Kidney (tissue), 14 donors: ENCODE measurements around the gene ERH. TPM values are rescaled to one million over a fixed set of nuclear protein-coding genes. Genes with fewer than 3 reads are reported as not detected.
A peak's percentile ranks its signal among the peaks of the same experiment; 100 is the strongest.

Experiments used
- DNase-seq, 5 donors: peaks; one replicate each; pipeline ENCODE4 v3.0.0-alpha.2; 2013 to 2020
- FAIRE-seq: peaks from 2 replicates; lab custom pipeline; 2012; peaks lifted over from hg19 to GRCh38; lab: Jason Lieb, UNC
- H3K27ac ChIP-seq, 2 donors: one replicate each; pipeline ENCODE4 v1.7.0; 2013; ENCODE audit warnings: low read depth in 2 of 2, low read length in 2 of 2, inconsistent platforms in 1 of 2
- H3K27me3 ChIP-seq: one replicate; pipeline ENCODE4 v1.7.1; 2013; ENCODE audit warnings: low read length, inconsistent platforms; ENCODE audit not compliant: control insufficient read depth, insufficient read depth
- H3K36me3 ChIP-seq, 3 donors: one replicate each; pipeline versions ENCODE4 v1.7.0 to v1.7.1; 2013; ENCODE audit warnings: low read length in 3 of 3, control low read depth in 1 of 3, inconsistent platforms in 1 of 3; ENCODE audit not compliant: insufficient read depth in 3 of 3, control insufficient read depth in 2 of 3
- H3K4me1 ChIP-seq, 3 donors: one replicate each; pipeline versions ENCODE4 v1.7.0 to v1.7.1; 2013; ENCODE audit warnings: low read length in 3 of 3, inconsistent platforms in 1 of 3, low read depth in 1 of 3; ENCODE audit not compliant: control insufficient read depth in 2 of 3, insufficient read depth in 2 of 3
- H3K4me3 ChIP-seq, 3 donors: one replicate each; pipeline versions ENCODE4 v1.7.0 to v1.8.1; 2013; ENCODE audit warnings: low read length in 3 of 3, control low read depth in 1 of 3, inconsistent platforms in 1 of 3
- H3K9ac ChIP-seq, 3 donors: one replicate each; pipeline versions ENCODE4 v1.7.0 to v1.7.1; 2013; ENCODE audit warnings: low read length in 3 of 3, control low read depth in 1 of 3, inconsistent platforms in 1 of 3
- H3K9me3 ChIP-seq, 3 donors: one replicate each; pipeline versions ENCODE4 v1.7.0 to v1.7.1; 2013; ENCODE audit warnings: low read length in 3 of 3, control low read depth in 1 of 3, inconsistent platforms in 1 of 3; ENCODE audit not compliant: control insufficient read depth in 2 of 3, insufficient read depth in 1 of 3
- intact Hi-C: fragments of 100-400 bp; cut with DNase I; formaldehyde crosslinking; loops from one replicate; pipeline ENCODE4 v1.11.1; 2022
- polyA plus RNA-seq: library from polyadenylated mRNA; stranded (reverse); fragments of 350-450 nt; fragmentation: Illumina TruSeq; extraction: RNeasy Lipid Tissue Mini Kit (QIAGEN cat#74804); gene quantifications from one replicate; pipeline ENCODE4 v1.2.3, GENCODE V29; 2014; ENCODE audit warnings: low read depth, low replicate concordance; ENCODE audit not compliant: insufficient read depth
- total RNA-seq: library from RNA; stranded (reverse); fragmentation: NEBNext Ultra II Directional; extraction: Animal tissue kit (Norgen Biotek cat#: 25700); gene quantifications from one replicate; pipeline ENCODE4 v1.2.1, GENCODE V29; 2021
- TF ChIP-seq, protein P1 (sequence below): IDR thresholded peaks from 3 replicates; pipeline ENCODE4 v1.5.1; 2012; ENCODE audit warnings: mild to moderate bottlenecking, moderate library complexity, borderline replicate concordance; ENCODE audit not compliant: insufficient read depth; ENCODE audit errors: extremely low read depth
- donor health status: control.
- donor health status: control.
- donor health status: control.
- donor health status: control.
- donor health status: control.
- donor health status: DM: yes; HTN: yes; CAD: no.
- donor health status: Normal renal cell carcinoma (clear cell type).

ERH gene
- total and polyA plus RNA-seq, 2 donors from 2014 or later, result 168 to 193 TPM

DNA sequence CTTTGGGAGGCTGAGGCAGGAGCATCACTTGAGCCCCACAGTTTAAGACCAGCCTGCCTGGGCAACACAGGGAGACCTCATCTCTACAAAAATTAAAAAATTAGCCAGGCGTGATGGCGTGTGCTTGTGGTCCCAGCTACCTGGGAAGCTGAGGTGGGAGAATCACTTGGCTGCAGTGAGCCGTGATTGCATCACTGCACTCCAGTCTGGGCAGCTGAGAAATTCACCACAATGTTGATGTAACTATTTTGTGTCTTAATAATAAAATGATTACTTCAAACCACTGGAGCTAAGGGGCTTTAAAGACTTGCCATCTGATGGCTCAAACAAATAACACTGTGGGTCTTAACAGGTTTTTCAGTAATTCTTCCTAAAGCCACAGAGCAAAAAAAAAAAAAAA is 10.8 kb downstream of the ERH start:
- TF ChIP-seq, protein P1, sequence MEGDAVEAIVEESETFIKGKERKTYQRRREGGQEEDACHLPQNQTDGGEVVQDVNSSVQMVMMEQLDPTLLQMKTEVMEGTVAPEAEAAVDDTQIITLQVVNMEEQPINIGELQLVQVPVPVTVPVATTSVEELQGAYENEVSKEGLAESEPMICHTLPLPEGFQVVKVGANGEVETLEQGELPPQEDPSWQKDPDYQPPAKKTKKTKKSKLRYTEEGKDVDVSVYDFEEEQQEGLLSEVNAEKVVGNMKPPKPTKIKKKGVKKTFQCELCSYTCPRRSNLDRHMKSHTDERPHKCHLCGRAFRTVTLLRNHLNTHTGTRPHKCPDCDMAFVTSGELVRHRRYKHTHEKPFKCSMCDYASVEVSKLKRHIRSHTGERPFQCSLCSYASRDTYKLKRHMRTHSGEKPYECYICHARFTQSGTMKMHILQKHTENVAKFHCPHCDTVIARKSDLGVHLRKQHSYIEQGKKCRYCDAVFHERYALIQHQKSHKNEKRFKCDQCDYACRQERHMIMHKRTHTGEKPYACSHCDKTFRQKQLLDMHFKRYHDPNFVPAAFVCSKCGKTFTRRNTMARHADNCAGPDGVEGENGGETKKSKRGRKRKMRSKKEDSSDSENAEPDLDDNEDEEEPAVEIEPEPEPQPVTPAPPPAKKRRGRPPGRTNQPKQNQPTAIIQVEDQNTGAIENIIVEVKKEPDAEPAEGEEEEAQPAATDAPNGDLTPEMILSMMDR, result no peak
- H3K27me3 ChIP-seq, result no peaks in the 10 kb centered on the region
- DNase-seq, result no peak
- intact Hi-C loops, result no loop called here
- H3K4me3 ChIP-seq, result no peak overlapping the region
- H3K36me3 ChIP-seq, result peaks cover 6 to 19% (median 16%) of the 10 kb centered on the region in 3 donors
- FAIRE-seq, result no peak
- no peak overlapping the region for H3K9ac ChIP-seq
- no peaks in the 10 kb centered on the region for H3K4me1 ChIP-seq
- H3K27ac ChIP-seq, result no peak overlapping the region
- no peaks in the 10 kb centered on the region for H3K9me3 ChIP-seq

- H3K27me3 ChIP-seq, result no peaks in the 10 kb centered on the region
- H3K9me3 ChIP-seq, result peaks cover 0 to 2% (median 0%) of the 10 kb centered on the region in 3 donors
- no peak for FAIRE-seq
- H3K27ac ChIP-seq, result no peak overlapping the region
- H3K4me1 ChIP-seq, result no peaks in the 10 kb centered on the region
- TF ChIP-seq, protein P1, result no peak
- peak in 1 of 5 donors; percentile 42 for DNase-seq
- no peak overlapping the region for H3K4me3 ChIP-seq
- no peak overlapping the region for H3K9ac ChIP-seq
- intact Hi-C loops, result no loop called here
- peaks cover 10 to 24% (median 10%) of the 10 kb centered on the region in 3 donors for H3K36me3 ChIP-seq
These were observed 19.8 kb downstream of the ERH start for GRCh38 chr14:69378274-69378673.

GRCh38 chr14:69376439-69376838 is 21.7 kb downstream of the ERH start:
- no peak for FAIRE-seq
- no peak overlapping the region for H3K27ac ChIP-seq
- peaks cover 10 to 24% (median 10%) of the 10 kb centered on the region in 3 donors for H3K36me3 ChIP-seq
- H3K9ac ChIP-seq, result no peak overlapping the region
- intact Hi-C loops, result no loop called here
- TF ChIP-seq, protein P1, result no peak
- no peaks in the 10 kb centered on the region for H3K27me3 ChIP-seq
- no peak for DNase-seq
- no peak overlapping the region for H3K4me3 ChIP-seq
- H3K9me3 ChIP-seq, result peaks cover 0 to 2% (median 0%) of the 10 kb centered on the region in 3 donors
- no peaks in the 10 kb centered on the region for H3K4me1 ChIP-seq

GRCh38 chr14:69375722-69376121 is 22.4 kb downstream of the ERH start:
- Histone ChIP-seq H3K4me3 (no peak overlapping the region), H3K36me3 (peaks cover 10 to 24% (median 10%) of the 10 kb centered on the region in 3 donors), H3K4me1 (no peaks in the 10 kb centered on the region), H3K27me3 (no peaks in the 10 kb centered on the region), H3K27ac (no peak overlapping the region), H3K9ac (no peak overlapping the region), H3K9me3 (peaks cover 0 to 2% (median 0%) of the 10 kb centered on the region in 3 donors)
- TF ChIP-seq, protein P1, result no peak
- intact Hi-C loops, result no loop called here
- no peak for FAIRE-seq
- no peak for DNase-seq
